GM23338 (cell line): ENCODE data around the gene DNM1L. TPM values are rescaled to one million over a fixed set of nuclear protein-coding genes. Genes with fewer than 3 reads are reported as not detected.
"Not testable (repeated sequence)": the region's sequence is repeated elsewhere in the genome, so short reads cannot be mapped to it uniquely, and the experiment has no call there.

Experiments
- ATAC-seq: fragments of 200-7000 bp; cut with Tn5 transposase; 3 replicates; pipeline ENCODE4 v1.9.1; 2020
- DNase-seq: peaks from one replicate; pipeline ENCODE4 v3.0.0-alpha.2; 2015; ENCODE audit warnings: low spot score
- H2AFZ ChIP-seq: fragments of 200-600 bp; sonication (generic); 2 replicates; pipeline ENCODE4 v1.8.0; 2016; ENCODE audit warnings: antibody characterized with exemption, mild to moderate bottlenecking, moderate library complexity
- H3F3A ChIP-seq: fragments of 200-600 bp; sonication (generic); replicated peaks from 2 replicates; pipeline ENCODE4 v1.8.0; 2017; ENCODE audit warnings: antibody characterized with exemption, mixed run types, low read depth
- H3K27ac ChIP-seq: fragments of 200-600 bp; sonication (generic); 2 replicates; pipeline ENCODE4 v1.6.1; 2016; ENCODE audit warnings: low read depth
- H3K27me3 ChIP-seq: fragments of 200-600 bp; sonication (generic); 2 replicates; pipeline ENCODE4 v1.8.0; 2016; ENCODE audit warnings: mild to moderate bottlenecking, mixed run types, moderate library complexity; ENCODE audit not compliant: insufficient read depth
- H3K36me3 ChIP-seq: fragments of 200-600 bp; sonication (generic); 2 replicates; pipeline ENCODE4 v1.8.0; 2016; ENCODE audit warnings: mild to moderate bottlenecking; ENCODE audit not compliant: insufficient read depth
- H3K4me1 ChIP-seq: fragments of 200-600 bp; sonication (generic); 2 replicates; pipeline ENCODE4 v1.8.0; 2016; ENCODE audit warnings: mild to moderate bottlenecking, moderate library complexity; ENCODE audit not compliant: insufficient read depth
- H3K4me2 ChIP-seq: fragments of 200-600 bp; sonication (generic); 2 replicates; pipeline ENCODE4 v1.7.1; 2017; ENCODE audit warnings: mixed run types
- H3K4me3 ChIP-seq: fragments of 200-600 bp; sonication (generic); 2 replicates; pipeline ENCODE4 v1.6.1; 2016; ENCODE audit warnings: mixed run types
- H3K79me2 ChIP-seq: fragments of 200-600 bp; sonication (generic); replicated peaks from 2 replicates; pipeline ENCODE4 v1.8.0; 2017; ENCODE audit warnings: mild to moderate bottlenecking; ENCODE audit not compliant: insufficient read depth
- H3K9me2 ChIP-seq: fragments of 200-600 bp; sonication (generic); 2 replicates; pipeline ENCODE4 v1.8.0; 2017; ENCODE audit not compliant: insufficient read depth
- H4K20me1 ChIP-seq: fragments of 200-600 bp; sonication (generic); replicated peaks from 2 replicates; pipeline ENCODE4 v1.8.0; 2017; ENCODE audit warnings: mild to moderate bottlenecking; ENCODE audit not compliant: insufficient read depth
- H3K27ac Mint-ChIP-seq: 2 replicates; pipeline ENCODE4 v1.8.0; 2020; ENCODE audit warnings: inconsistent platforms, mild to moderate bottlenecking, moderate library complexity, mixed read lengths
- H3K27me3 Mint-ChIP-seq: 3 replicates; pipeline ENCODE4 v1.8.0; 2022; ENCODE audit warnings: low read depth, mild to moderate bottlenecking, moderate library complexity, mixed read lengths, inconsistent platforms; ENCODE audit not compliant: insufficient read depth, poor library complexity
- H3K36me3 Mint-ChIP-seq: 3 replicates; pipeline ENCODE4 v1.8.0; 2021; ENCODE audit warnings: low read depth, mild to moderate bottlenecking, inconsistent platforms, moderate library complexity, mixed read lengths
- H3K4me1 Mint-ChIP-seq: 3 replicates; pipeline ENCODE4 v1.8.0; 2020; ENCODE audit warnings: mild to moderate bottlenecking, inconsistent platforms, mixed read lengths
- H3K4me3 Mint-ChIP-seq: 3 replicates; pipeline ENCODE4 v1.8.0; 2021; ENCODE audit warnings: moderate library complexity, mild to moderate bottlenecking, inconsistent platforms, mixed read lengths
- H3K9me3 Mint-ChIP-seq: 3 replicates; pipeline ENCODE4 v1.8.0; 2020; ENCODE audit warnings: moderate library complexity, mild to moderate bottlenecking, inconsistent platforms, mixed read lengths
- EZH2phosphoT487 ChIP-seq: fragments of 200-600 bp; sonication (generic); IDR thresholded peaks from one replicate; pipeline ENCODE4 v1.8.1; 2018; ENCODE audit warnings: antibody characterized with exemption; ENCODE audit not compliant: unreplicated experiment
- JUNB ChIP-seq: IDR thresholded peaks from one replicate; pipeline ENCODE4 v1.6.1; 2016; ENCODE audit warnings: antibody characterized with exemption; ENCODE audit not compliant: unreplicated experiment
- POLR2AphosphoS5 ChIP-seq: IDR thresholded peaks from 2 replicates; pipeline ENCODE4 v1.6.1; 2016; ENCODE audit warnings: antibody characterized with exemption, low read depth
- ZNF114 ChIP-seq: fragments of 250-450 bp; sonication (Bioruptor Pico); IDR thresholded peaks from 2 replicates; pipeline ENCODE4 v1.5.0; 2020; ENCODE audit warnings: mild to moderate bottlenecking, moderate library complexity
- ZNF331 ChIP-seq: fragments of 250-450 bp; sonication (Bioruptor Pico); IDR thresholded peaks from 2 replicates; pipeline ENCODE4 v1.5.0; 2020; ENCODE audit warnings: low read depth, mild to moderate bottlenecking, moderate library complexity
- polyA plus RNA-seq: library from polyadenylated mRNA; unstranded; fragments of >200 nt; fragmentation: Nextera tagmentation; extraction: Ambion mirVana; gene quantifications from 2 replicates; pipeline ENCODE4 v1.2.1, GENCODE V29; 2016
- total RNA-seq: library from RNA; depleted of rRNA; stranded (reverse); fragments of >200 nt; shearing (Covaris generic); gene quantifications from 2 replicates; pipeline ENCODE4 v1.2.3, GENCODE V29; 2014
- TF ChIP-seq, protein P1 (sequence below): fragments of 250-450 bp; sonication (Bioruptor Pico); IDR thresholded peaks from 2 replicates; pipeline ENCODE4 v1.5.0; 2020; ENCODE audit warnings: mild to moderate bottlenecking, moderate library complexity
- TF ChIP-seq, protein P2 (sequence below), 2 experiments: fragments of 200-600 bp in 1 of 2; sonication (generic) in 1 of 2; conservative IDR thresholded peaks; 2 replicates each; pipeline versions ENCODE4 v1.5.1 to v1.6.1; 2016 to 2017; ENCODE audit warnings: antibody characterized with exemption in 2 of 2, low read depth in 2 of 2, mild to moderate bottlenecking in 2 of 2, moderate library complexity in 1 of 2
- TF ChIP-seq, protein P3 (sequence below): IDR thresholded peaks from 2 replicates; pipeline ENCODE4 v1.6.1; 2016; ENCODE audit warnings: antibody characterized with exemption

DNM1L gene
- total and polyA plus RNA-seq, 2 experiments from 2014 or later, result 72.2 to 94.8 TPM

DNA sequence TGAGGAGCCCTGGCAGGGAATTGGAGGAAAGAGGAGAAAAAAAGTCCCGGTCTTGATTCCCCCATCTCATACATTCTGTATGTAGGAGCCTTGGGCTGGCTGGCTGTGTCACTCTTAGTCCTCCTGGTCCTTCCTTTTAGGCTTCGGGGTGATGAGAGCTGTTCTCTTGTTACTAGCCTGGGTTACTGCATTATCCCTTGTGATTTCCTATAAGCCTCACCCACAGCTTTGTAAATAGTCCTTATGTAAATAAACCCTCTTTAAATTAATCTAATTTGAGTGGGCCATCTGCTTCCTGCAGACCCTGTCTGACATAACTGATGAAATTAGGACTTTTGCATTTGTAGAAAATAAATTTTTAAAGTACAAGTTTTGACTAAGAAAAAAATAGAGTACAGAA lies 19.2 kb downstream of the DNM1L start:
- no peaks in the 10 kb centered on the region; the same call in 1 of the 2 replicates for H3K4me1 ChIP-seq
- no peak overlapping the region for H3K4me2 ChIP-seq
- ATAC-seq (peak; percentile 80), DNase-seq (peak; percentile 41)
- no peaks in the 10 kb centered on the region for H3K9me2 ChIP-seq
- H3K27me3 ChIP-seq, result no peaks in the 10 kb centered on the region
- no peaks in the 10 kb centered on the region; the same call in 1 of the 2 replicates for H3F3A ChIP-seq
- Mint-ChIP-seq H3K27me3 (peaks cover 2% of the 10 kb centered on the region), H3K27ac (peak overlapping the region; percentile 26; the same call in 1 of the 2 replicates), H3K9me3 (peaks cover 19% of the 10 kb centered on the region), H3K36me3 (peaks cover 25% of the 10 kb centered on the region), H3K4me3 (no peak overlapping the region), H3K4me1 (peaks cover 14% of the 10 kb centered on the region)
- H4K20me1 ChIP-seq, result 0 out of 2 replicates have a peak, but pooled peaks cover 11% of the 10 kb centered on the region
- H3K4me3 ChIP-seq, result no peak overlapping the region
- H3K27ac ChIP-seq, result no peak overlapping the region
- H2AFZ ChIP-seq, result no peak overlapping the region
- H3K36me3 ChIP-seq, result no peaks in the 10 kb centered on the region
- TF ChIP-seq ZNF114 (CRISPR knock-in tag), result no peak
- TF ChIP-seq JUNB, result no peak
- TF ChIP-seq EZH2phosphoT487, result no peak
- H3K79me2 ChIP-seq, result peaks cover 72% of the 10 kb centered on the region

DNA sequence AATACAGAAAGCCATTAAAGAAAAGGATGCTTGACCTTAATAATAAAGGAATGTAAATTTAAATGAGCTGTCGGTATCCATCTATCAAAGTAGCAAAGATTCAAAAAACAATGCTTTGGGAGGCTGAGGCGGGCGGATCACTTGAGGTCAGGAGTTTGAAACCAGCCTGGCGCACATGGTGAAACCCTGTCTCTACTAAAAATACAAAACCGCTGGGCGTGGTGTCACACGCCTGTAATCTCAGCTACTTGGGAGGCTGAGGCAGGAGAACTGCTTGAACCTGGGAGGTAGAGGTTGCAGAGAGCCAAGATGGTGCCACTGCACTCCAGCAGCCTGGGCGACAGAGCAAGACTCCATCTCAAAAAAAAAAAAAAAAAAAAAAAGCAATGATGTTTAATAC lies 20.3 kb downstream of the DNM1L start:
- not testable (repeated sequence) for H3K9me2 ChIP-seq, H3K36me3 ChIP-seq, H2AFZ ChIP-seq, H3K27me3 Mint-ChIP-seq, H3K27ac ChIP-seq, ATAC-seq, H3F3A ChIP-seq, H3K4me3 ChIP-seq, DNase-seq, H3K27ac Mint-ChIP-seq, H3K4me1 ChIP-seq, H3K27me3 ChIP-seq, H3K4me2 ChIP-seq, H3K4me3 Mint-ChIP-seq
- peaks cover 16% of the 10 kb centered on the region for H3K9me3 Mint-ChIP-seq
- H3K79me2 ChIP-seq, result peaks cover 61% of the 10 kb centered on the region
- peaks cover 14% of the 10 kb centered on the region for H3K4me1 Mint-ChIP-seq
- 0 out of 2 replicates have a peak, but pooled peaks cover 11% of the 10 kb centered on the region for H4K20me1 ChIP-seq
- H3K36me3 Mint-ChIP-seq, result peaks cover 20% of the 10 kb centered on the region

DNA sequence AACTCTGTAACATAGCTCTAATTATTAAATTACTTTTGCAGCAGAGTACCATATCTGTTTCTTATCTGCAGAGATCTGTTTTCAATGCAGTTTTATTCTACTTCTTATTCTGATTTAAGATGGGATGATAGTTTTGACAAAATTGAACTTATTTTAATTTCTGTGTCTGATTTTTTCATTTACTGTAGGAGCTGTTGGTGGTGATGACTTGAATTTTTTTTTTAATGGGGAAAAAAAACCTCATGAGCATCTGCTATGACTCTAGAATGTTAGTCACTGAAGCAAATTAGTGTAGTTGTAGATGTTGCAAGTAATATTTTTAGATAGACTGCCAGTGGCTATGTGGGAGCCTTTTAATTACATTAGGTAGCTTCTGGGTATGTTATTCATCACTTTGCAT lies 23.4 kb downstream of the DNM1L start:
- H3K4me3 Mint-ChIP-seq, result no peak overlapping the region
- Histone ChIP-seq H4K20me1 (0 out of 2 replicates have a peak, but pooled peaks cover 7% of the 10 kb centered on the region), H3K27ac (no peak overlapping the region), H3F3A (no peaks in the 10 kb centered on the region), H3K4me2 (no peak overlapping the region), H2AFZ (no peak overlapping the region), H3K27me3 (no peaks in the 10 kb centered on the region), H3K36me3 (no peaks in the 10 kb centered on the region), H3K9me2 (no peaks in the 10 kb centered on the region), H3K4me3 (no peak overlapping the region), H3K4me1 (no peaks in the 10 kb centered on the region), H3K79me2 (peaks cover 30% of the 10 kb centered on the region)
- no peak overlapping the region for H3K27ac Mint-ChIP-seq
- H3K9me3 Mint-ChIP-seq, result no peaks in the 10 kb centered on the region
- H3K4me1 Mint-ChIP-seq, result peaks cover 9% of the 10 kb centered on the region; the same call in 2 of the 3 replicates
- H3K27me3 Mint-ChIP-seq, result no peaks in the 10 kb centered on the region
- no peak for ATAC-seq
- DNase-seq, result no peak
- H3K36me3 Mint-ChIP-seq, result peaks cover 3% of the 10 kb centered on the region
- TF ChIP-seq POLR2AphosphoS5 (no peak), EZH2phosphoT487 (no peak), ZNF114 (CRISPR knock-in tag) (no peak), JUNB (no peak), ZNF331 (CRISPR knock-in tag) (no peak)
- TF ChIP-seq, protein P1, sequence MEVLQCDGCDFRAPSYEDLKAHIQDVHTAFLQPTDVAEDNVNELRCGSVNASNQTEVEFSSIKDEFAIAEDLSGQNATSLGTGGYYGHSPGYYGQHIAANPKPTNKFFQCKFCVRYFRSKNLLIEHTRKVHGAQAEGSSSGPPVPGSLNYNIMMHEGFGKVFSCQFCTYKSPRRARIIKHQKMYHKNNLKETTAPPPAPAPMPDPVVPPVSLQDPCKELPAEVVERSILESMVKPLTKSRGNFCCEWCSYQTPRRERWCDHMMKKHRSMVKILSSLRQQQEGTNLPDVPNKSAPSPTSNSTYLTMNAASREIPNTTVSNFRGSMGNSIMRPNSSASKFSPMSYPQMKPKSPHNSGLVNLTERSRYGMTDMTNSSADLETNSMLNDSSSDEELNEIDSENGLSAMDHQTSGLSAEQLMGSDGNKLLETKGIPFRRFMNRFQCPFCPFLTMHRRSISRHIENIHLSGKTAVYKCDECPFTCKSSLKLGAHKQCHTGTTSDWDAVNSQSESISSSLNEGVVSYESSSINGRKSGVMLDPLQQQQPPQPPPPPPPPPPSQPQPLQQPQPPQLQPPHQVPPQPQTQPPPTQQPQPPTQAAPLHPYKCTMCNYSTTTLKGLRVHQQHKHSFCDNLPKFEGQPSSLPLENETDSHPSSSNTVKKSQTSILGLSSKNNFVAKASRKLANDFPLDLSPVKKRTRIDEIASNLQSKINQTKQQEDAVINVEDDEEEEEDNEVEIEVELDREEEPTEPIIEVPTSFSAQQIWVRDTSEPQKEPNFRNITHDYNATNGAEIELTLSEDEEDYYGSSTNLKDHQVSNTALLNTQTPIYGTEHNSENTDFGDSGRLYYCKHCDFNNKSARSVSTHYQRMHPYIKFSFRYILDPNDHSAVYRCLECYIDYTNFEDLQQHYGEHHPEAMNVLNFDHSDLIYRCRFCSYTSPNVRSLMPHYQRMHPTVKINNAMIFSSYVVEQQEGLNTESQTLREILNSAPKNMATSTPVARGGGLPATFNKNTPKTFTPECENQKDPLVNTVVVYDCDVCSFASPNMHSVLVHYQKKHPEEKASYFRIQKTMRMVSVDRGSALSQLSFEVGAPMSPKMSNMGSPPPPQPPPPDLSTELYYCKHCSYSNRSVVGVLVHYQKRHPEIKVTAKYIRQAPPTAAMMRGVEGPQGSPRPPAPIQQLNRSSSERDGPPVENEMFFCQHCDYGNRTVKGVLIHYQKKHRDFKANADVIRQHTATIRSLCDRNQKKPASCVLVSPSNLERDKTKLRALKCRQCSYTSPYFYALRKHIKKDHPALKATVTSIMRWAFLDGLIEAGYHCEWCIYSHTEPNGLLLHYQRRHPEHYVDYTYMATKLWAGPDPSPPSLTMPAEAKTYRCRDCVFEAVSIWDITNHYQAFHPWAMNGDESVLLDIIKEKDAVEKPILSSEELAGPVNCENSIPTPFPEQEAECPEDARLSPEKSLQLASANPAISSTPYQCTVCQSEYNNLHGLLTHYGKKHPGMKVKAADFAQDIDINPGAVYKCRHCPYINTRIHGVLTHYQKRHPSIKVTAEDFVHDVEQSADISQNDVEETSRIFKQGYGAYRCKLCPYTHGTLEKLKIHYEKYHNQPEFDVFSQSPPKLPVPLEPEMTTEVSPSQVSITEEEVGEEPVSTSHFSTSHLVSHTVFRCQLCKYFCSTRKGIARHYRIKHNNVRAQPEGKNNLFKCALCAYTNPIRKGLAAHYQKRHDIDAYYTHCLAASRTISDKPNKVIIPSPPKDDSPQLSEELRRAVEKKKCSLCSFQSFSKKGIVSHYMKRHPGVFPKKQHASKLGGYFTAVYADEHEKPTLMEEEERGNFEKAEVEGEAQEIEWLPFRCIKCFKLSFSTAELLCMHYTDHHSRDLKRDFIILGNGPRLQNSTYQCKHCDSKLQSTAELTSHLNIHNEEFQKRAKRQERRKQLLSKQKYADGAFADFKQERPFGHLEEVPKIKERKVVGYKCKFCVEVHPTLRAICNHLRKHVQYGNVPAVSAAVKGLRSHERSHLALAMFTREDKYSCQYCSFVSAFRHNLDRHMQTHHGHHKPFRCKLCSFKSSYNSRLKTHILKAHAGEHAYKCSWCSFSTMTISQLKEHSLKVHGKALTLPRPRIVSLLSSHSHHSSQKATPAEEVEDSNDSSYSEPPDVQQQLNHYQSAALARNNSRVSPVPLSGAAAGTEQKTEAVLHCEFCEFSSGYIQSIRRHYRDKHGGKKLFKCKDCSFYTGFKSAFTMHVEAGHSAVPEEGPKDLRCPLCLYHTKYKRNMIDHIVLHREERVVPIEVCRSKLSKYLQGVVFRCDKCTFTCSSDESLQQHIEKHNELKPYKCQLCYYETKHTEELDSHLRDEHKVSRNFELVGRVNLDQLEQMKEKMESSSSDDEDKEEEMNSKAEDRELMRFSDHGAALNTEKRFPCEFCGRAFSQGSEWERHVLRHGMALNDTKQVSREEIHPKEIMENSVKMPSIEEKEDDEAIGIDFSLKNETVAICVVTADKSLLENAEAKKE (CRISPR knock-in tag), result no peak
- TF ChIP-seq, protein P2, sequence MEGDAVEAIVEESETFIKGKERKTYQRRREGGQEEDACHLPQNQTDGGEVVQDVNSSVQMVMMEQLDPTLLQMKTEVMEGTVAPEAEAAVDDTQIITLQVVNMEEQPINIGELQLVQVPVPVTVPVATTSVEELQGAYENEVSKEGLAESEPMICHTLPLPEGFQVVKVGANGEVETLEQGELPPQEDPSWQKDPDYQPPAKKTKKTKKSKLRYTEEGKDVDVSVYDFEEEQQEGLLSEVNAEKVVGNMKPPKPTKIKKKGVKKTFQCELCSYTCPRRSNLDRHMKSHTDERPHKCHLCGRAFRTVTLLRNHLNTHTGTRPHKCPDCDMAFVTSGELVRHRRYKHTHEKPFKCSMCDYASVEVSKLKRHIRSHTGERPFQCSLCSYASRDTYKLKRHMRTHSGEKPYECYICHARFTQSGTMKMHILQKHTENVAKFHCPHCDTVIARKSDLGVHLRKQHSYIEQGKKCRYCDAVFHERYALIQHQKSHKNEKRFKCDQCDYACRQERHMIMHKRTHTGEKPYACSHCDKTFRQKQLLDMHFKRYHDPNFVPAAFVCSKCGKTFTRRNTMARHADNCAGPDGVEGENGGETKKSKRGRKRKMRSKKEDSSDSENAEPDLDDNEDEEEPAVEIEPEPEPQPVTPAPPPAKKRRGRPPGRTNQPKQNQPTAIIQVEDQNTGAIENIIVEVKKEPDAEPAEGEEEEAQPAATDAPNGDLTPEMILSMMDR (conservative IDR thresholded peaks at IDR 0.05; ENCODE audit: low read depth in 2 of 2), result no peak
- TF ChIP-seq, protein P3, sequence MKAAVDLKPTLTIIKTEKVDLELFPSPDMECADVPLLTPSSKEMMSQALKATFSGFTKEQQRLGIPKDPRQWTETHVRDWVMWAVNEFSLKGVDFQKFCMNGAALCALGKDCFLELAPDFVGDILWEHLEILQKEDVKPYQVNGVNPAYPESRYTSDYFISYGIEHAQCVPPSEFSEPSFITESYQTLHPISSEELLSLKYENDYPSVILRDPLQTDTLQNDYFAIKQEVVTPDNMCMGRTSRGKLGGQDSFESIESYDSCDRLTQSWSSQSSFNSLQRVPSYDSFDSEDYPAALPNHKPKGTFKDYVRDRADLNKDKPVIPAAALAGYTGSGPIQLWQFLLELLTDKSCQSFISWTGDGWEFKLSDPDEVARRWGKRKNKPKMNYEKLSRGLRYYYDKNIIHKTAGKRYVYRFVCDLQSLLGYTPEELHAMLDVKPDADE, result no peak
